DND-41 (cell line): ENCODE measurements around the gene ADARB2.
A peak's percentile ranks its signal among the peaks of the same experiment; 100 is the strongest.

ENCODE experiments used
- ATAC-seq: fragments of 200-7000 bp; cut with Tn5 transposase; 3 replicates; pipeline ENCODE4 v1.9.1; 2021; ENCODE audit warnings: low read depth; ENCODE audit not compliant: insufficient read depth
- DNase-seq: peaks from one replicate; pipeline ENCODE4 v3.0.0-alpha.2; 2020
- H2AFZ ChIP-seq: 2 replicates; pipeline ENCODE4 v1.6.0; 2012; ENCODE audit warnings: low read depth, low read length
- H3K27ac ChIP-seq: 2 replicates; pipeline ENCODE4 v1.5.1; 2012; ENCODE audit warnings: low read length, inconsistent platforms
- H3K27me3 ChIP-seq: fragments of 200-600 bp; sonication (generic); 2 replicates; pipeline ENCODE4 v1.6.0; 2012; ENCODE audit warnings: low read length, mild to moderate bottlenecking, inconsistent platforms; ENCODE audit not compliant: insufficient read depth, poor library complexity
- H3K36me3 ChIP-seq: 2 replicates; pipeline ENCODE4 v1.5.1; 2012; ENCODE audit warnings: low read length, inconsistent platforms; ENCODE audit not compliant: insufficient read depth
- H3K4me1 ChIP-seq: 2 replicates; pipeline ENCODE4 v1.5.1; 2012; ENCODE audit warnings: mild to moderate bottlenecking, low read length; ENCODE audit not compliant: insufficient read depth
- H3K4me2 ChIP-seq: 2 replicates; pipeline ENCODE4 v1.6.0; 2012; ENCODE audit warnings: mild to moderate bottlenecking, moderate library complexity, low read length, inconsistent platforms; ENCODE audit not compliant: insufficient read depth
- H3K4me3 ChIP-seq, 2 experiments: fragments of 200-600 bp in 1 of 2; shearing (Covaris generic) in 1 of 2; 2 replicates each; pipeline ENCODE4 v1.5.1; 2012 to 2016; ENCODE audit warnings: inconsistent platforms in 2 of 2, low read length in 2 of 2, mild to moderate bottlenecking in 2 of 2, low read depth in 1 of 2, moderate library complexity in 1 of 2
- H3K79me2 ChIP-seq: 2 replicates; pipeline ENCODE4 v1.6.0; 2012; ENCODE audit warnings: low read length, inconsistent platforms; ENCODE audit not compliant: insufficient read depth
- H3K9ac ChIP-seq: 2 replicates; pipeline ENCODE4 v1.6.0; 2012; ENCODE audit warnings: low read depth, mild to moderate bottlenecking, inconsistent platforms, low read length, moderate library complexity
- H3K9me3 ChIP-seq: 2 replicates; pipeline ENCODE4 v1.5.1; 2012; ENCODE audit warnings: low read length, moderate library complexity, mild to moderate bottlenecking, inconsistent platforms; ENCODE audit not compliant: insufficient read depth, severe bottlenecking
- H4K20me1 ChIP-seq: 2 replicates; pipeline ENCODE4 v1.6.0; 2012; ENCODE audit warnings: low read length; ENCODE audit not compliant: insufficient read depth
- EZH2 ChIP-seq: IDR thresholded peaks from 3 replicates; pipeline ENCODE4 v1.6.1; 2012; ENCODE audit warnings: borderline replicate concordance, low read depth, mild to moderate bottlenecking, moderate library complexity, low read length, inconsistent platforms; ENCODE audit not compliant: severe bottlenecking
- TF ChIP-seq, protein P1 (sequence below): IDR thresholded peaks from 2 replicates; pipeline ENCODE4 v1.5.1; 2012; ENCODE audit warnings: borderline replicate concordance, low read length, moderate library complexity, mild to moderate bottlenecking; ENCODE audit not compliant: poor library complexity, severe bottlenecking; ENCODE audit errors: extremely low read depth

Gene ADARB2

DNA sequence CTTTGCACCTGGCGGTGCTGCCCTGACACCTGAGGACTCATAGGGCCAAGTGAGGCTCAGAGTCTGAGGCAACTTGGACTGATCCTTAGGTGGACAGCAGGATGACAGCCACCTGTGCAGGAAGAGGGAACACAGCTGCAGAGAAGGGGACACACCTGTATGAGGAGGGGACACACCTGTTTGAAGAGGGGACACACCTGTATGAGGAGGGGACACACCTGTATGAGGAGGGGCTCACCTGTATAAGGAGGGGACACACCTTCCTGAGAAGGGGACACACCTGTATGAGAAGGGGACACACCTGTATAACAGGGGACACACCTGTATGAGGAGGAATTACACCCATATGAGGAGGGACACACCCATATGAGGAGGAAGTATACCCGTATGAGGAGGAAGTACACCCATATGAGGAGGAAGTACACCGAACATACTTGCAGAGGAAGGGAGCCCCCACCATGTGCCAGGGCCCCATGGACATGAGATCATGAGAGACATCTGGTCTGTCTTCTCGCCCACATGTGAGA, 285.9 kb downstream of the ADARB2 start:
- H3K4me3 ChIP-seq: no peak overlapping the region
- no peak overlapping the region for H2AFZ ChIP-seq
- no peak overlapping the region for H3K9ac ChIP-seq
- no peaks in the 10 kb centered on the region for H3K36me3 ChIP-seq
- ATAC-seq (no peak), DNase-seq (no peak)
- H3K79me2 ChIP-seq: no peaks in the 10 kb centered on the region
- no peaks in the 10 kb centered on the region for H3K9me3 ChIP-seq
- H3K4me1 ChIP-seq: peaks cover 38% of the 10 kb centered on the region
- H3K27me3 ChIP-seq: no peaks in the 10 kb centered on the region
- 0 out of 2 replicates have a peak overlapping the region, but pooled peaks have one; percentile 27 for H3K27ac ChIP-seq
- TF ChIP-seq, protein P1, sequence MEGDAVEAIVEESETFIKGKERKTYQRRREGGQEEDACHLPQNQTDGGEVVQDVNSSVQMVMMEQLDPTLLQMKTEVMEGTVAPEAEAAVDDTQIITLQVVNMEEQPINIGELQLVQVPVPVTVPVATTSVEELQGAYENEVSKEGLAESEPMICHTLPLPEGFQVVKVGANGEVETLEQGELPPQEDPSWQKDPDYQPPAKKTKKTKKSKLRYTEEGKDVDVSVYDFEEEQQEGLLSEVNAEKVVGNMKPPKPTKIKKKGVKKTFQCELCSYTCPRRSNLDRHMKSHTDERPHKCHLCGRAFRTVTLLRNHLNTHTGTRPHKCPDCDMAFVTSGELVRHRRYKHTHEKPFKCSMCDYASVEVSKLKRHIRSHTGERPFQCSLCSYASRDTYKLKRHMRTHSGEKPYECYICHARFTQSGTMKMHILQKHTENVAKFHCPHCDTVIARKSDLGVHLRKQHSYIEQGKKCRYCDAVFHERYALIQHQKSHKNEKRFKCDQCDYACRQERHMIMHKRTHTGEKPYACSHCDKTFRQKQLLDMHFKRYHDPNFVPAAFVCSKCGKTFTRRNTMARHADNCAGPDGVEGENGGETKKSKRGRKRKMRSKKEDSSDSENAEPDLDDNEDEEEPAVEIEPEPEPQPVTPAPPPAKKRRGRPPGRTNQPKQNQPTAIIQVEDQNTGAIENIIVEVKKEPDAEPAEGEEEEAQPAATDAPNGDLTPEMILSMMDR: no peak
- TF ChIP-seq EZH2: no peak
- no peaks in the 10 kb centered on the region for H4K20me1 ChIP-seq
- H3K4me2 ChIP-seq: no peak overlapping the region

DNA sequence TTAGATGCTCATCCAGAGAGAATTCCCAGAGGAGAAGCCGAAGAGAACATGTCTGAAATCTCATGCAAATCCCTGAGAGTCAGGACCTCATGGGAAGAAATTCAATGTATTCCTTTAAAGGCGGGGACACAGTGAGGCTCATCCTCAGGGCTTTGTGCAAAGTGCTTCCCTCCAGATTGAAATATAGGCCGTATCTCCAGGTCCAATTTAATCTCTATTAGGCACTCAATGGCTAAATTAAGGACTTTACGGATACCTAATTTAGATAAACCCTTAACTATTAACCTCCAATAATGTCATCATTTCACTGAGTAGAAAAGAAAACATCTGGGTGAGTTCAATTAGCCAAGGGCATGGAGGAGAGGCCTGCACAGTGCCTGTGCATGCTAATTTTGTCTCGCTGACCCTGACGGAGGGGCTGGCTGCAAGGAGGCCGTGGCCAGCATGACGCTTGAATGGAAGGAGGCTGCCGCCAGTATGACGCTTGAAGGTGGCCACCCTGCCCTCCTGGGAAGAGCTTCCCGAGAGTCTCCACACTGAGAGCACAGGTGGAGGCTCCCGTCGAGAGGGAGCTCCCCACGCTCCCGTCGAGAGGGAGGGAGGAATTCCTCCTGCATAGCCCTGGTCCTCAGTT, 287.6 kb downstream of the ADARB2 start:
- no peak overlapping the region for H3K27ac ChIP-seq
- DNase-seq: no peak
- no peak overlapping the region for H3K4me3 ChIP-seq
- H4K20me1 ChIP-seq: no peaks in the 10 kb centered on the region
- no peak overlapping the region for H2AFZ ChIP-seq
- no peak for ATAC-seq
- H3K4me2 ChIP-seq: no peak overlapping the region
- H3K4me1 ChIP-seq: peaks cover 20% of the 10 kb centered on the region
- no peaks in the 10 kb centered on the region for H3K9me3 ChIP-seq
- H3K79me2 ChIP-seq: no peaks in the 10 kb centered on the region
- no peak for TF ChIP-seq EZH2
- TF ChIP-seq, protein P1: no peak
- H3K27me3 ChIP-seq: no peaks in the 10 kb centered on the region
- no peaks in the 10 kb centered on the region for H3K36me3 ChIP-seq
- H3K9ac ChIP-seq: no peak overlapping the region

DNA sequence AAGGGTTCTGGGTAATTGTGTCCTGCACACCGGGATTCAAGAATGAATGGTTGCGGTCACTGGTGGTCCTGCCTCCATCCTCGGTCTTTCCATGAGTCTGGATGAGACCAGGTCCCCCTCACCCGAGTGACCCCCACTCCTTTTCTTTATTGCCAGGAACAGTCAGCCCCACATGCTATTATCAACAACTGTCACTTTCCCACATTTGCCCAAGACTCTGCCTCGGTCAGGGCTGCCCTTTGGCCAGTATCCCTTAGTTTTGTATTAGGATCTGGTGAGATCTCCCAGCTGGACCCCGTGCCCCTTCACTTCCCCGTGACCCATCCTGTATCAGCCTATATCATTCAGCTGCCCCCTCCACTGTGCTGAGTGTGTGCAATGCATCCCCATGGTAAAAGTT, 288.3 kb downstream of the ADARB2 start:
- ATAC-seq (no peak), DNase-seq (no peak)
- Histone ChIP-seq H3K79me2 (no peaks in the 10 kb centered on the region), H3K4me3 (no peak overlapping the region), H3K36me3 (no peaks in the 10 kb centered on the region), H3K9ac (no peak overlapping the region), H3K27ac (no peak overlapping the region), H4K20me1 (no peaks in the 10 kb centered on the region), H3K4me2 (no peak overlapping the region), H3K27me3 (no peaks in the 10 kb centered on the region), H3K4me1 (peaks cover 14% of the 10 kb centered on the region), H3K9me3 (peaks cover 2% of the 10 kb centered on the region), H2AFZ (no peak overlapping the region)
- no peak for TF ChIP-seq EZH2

DNA sequence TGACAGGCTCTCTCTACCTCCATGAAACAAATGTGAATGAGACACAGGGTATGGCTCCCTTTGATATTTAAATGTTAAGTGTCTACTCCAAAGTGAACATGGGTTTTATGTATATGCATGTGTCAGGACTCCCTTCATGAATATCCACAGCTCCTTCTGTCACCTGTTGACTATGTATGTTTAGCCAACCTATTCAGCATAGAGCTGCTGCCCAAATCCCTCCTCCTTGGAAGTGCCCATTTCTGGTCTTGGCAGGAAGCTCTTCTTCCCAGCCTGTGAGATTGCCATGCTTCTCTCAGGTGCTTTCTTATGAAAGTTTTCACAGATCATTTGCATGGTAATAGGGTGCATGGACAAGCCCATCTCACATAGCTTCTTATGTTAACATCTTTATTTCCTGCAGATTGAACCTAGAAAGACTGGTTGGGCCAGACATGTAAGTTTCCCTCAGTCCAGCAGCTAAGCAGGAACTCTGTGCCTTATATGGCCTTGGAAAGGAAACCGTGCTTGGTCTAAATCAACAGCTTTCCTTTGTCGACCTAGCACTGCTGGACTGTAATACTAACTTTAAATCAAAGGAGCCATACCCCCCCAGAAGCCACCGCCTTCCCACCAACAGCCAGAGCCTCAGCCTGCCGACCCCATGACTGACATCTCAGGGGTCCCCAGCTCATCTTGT, 288.9 kb downstream of the ADARB2 start:
- Histone ChIP-seq H3K4me1 (peaks cover 7% of the 10 kb centered on the region), H3K9ac (no peak overlapping the region), H3K79me2 (no peaks in the 10 kb centered on the region), H4K20me1 (no peaks in the 10 kb centered on the region), H2AFZ (no peak overlapping the region), H3K27me3 (no peaks in the 10 kb centered on the region), H3K4me3 (no peak overlapping the region), H3K9me3 (peaks cover 2% of the 10 kb centered on the region), H3K27ac (no peak overlapping the region), H3K4me2 (no peak overlapping the region), H3K36me3 (no peaks in the 10 kb centered on the region)
- TF ChIP-seq EZH2: no peak
- TF ChIP-seq, protein P1: no peak
- ATAC-seq (no peak), DNase-seq (no peak)
